NOMO-1 (cell line): ENCODE measurements around the gene GPR65.

Experiments used
- DNase-seq, 2 experiments: peaks; one replicate each; lab custom pipeline; 2025; ENCODE audit not compliant: unreplicated experiment in 2 of 2; lab: John Stamatoyannopoulos, UW

GPR65 gene

GRCh38 chr14:88034076-88034475, 29.1 kb downstream of the GPR65 start:
- DNase-seq: peak; percentile 6 to 28

GRCh38 chr14:88036422-88036821, 31.5 kb downstream of the GPR65 start:
- no peak for DNase-seq

GRCh38 chr14:88037325-88037724, 32.4 kb downstream of the GPR65 start:
- no peak for DNase-seq

GRCh38 chr14:88039197-88039596, 34.3 kb downstream of the GPR65 start:
- no peak for DNase-seq

- DNase-seq: no peak
Measured at GRCh38 chr14:88040146-88040545, 35.2 kb downstream of the GPR65 start.

- DNase-seq: no peak
Measured at GRCh38 chr14:88043529-88044443, 38.9 kb downstream of the GPR65 start.

- no peak for DNase-seq
Measured at GRCh38 chr14:88044444-88044758, 39.5 kb downstream of the GPR65 start.

GRCh38 chr14:88044776-88045446, 40.0 kb downstream of the GPR65 start:
- DNase-seq: peak; percentile 76 to 95

- DNase-seq: peak; percentile 56 to 57
Measured at GRCh38 chr14:88045705-88046104, 40.8 kb downstream of the GPR65 start.

GRCh38 chr14:88048351-88048750, 43.4 kb downstream of the GPR65 start:
- DNase-seq: no peak

GRCh38 chr14:88049266-88049665, 44.3 kb downstream of the GPR65 start:
- peak in 1 of 2 experiments; percentile 31 for DNase-seq

GRCh38 chr14:88049936-88050335, 45.0 kb downstream of the GPR65 start:
- peak in 1 of 2 experiments; percentile 58 for DNase-seq

- no peak for DNase-seq
Measured at GRCh38 chr14:88060576-88060975, 55.6 kb downstream of the GPR65 start.

- no peak for DNase-seq
Measured at GRCh38 chr14:88063811-88064210, 58.9 kb downstream of the GPR65 start.
